ENCODE data around the gene NUDT14.

NUDT14 gene

GRCh38 chr14:105198588-105198987 is 17.5 kb upstream of the NUDT14 start:
- DNase-seq (ENCODE audit: low spot score), result no peak

GRCh38 chr14:105197211-105197641 is 16.1 kb upstream of the NUDT14 start:
- no peak for DNase-seq (ENCODE audit: low spot score)

- DNase-seq (ENCODE audit: low spot score), result no peak
Measured at GRCh38 chr14:105196265-105196960, 15.3 kb upstream of the NUDT14 start.

- DNase-seq (ENCODE audit: low spot score), result no peak
Measured at GRCh38 chr14:105195522-105196264, 14.6 kb upstream of the NUDT14 start.

- no peak for DNase-seq (ENCODE audit: low spot score)
Measured at GRCh38 chr14:105195051-105195450, 13.9 kb upstream of the NUDT14 start.

DNA sequence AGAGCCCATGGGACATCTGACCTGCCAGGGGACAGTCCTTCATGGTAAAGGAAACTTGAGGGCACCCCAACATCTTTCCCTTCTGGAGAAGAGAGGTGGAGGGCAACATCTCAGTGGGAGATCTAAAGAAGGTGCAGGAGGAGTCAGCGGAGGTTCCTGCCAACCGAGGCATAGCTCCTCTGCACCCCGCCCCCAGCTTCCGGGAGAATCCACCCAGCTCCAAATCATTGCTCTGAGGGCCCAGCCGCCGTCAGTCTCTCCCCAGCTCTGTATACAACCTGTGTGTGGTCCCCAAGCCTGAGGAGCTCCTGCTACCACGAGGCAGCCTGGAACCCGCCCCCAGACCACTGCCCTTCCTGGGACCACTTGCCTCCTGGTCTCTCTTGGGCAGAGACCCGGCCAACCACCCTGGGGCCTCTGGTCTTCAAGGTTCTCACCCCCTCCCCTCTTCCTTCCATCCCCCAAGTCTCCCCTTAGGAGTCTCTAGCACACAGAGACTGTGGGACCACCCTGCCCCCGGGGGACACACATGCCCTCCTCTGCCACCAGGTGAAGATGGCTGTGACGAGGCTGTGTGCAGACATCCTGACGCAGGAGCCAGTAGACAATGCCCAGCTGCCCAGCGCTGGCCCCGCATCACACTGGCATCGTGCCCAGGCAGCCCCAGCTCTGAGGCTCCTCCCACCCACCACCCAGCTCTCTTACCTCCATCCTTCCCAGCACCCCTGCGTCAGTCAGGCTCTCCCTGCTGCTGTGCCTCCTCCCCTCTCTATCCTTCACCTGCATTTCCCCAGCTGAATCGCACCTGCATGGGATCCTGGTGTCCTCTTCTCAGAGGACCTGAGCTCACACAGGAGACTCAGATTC is 13.0 kb upstream of the NUDT14 start:
- no peak for DNase-seq (ENCODE audit: low spot score)

DNA sequence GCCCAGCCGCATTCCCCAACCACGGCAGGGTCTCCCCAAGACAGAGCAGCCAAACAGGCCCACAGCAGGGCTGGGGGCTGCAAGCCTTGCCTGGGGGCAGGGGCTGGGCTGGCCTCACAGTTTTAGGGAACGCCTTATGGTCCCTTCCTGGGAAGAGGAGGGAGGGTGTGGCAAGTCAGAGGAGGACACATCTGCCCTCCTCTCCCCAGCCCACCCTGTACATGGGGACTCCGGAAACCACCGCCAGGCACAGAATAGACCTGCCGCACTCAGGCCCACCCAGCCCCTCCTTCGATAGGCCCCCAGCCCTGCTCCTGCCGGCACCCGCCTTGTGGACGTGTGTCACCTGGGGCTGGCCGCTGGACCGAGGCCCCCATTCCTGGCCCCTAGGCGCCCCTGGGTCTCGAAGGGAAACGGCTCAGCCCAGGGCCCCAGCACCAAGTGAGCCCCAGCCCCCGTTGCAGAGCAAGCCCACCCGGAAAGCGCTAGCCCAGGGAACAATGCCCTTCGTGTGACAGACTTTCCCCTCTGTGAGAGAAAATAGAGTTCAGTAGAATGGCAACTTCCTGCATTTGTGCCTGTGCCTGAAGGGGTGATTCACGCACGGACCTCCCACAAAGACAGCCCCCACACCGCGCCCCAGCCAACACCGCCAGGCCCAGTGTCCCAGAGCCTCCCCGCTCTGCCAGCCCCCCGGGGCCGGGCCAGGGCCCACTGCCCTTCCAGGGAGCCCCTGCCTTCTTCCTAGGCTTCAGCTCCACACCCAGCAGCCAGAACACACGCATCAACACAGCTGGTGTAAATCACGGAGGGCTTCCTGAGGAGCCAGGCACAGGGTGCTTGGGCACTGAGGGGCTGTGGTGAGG is 12.0 kb upstream of the NUDT14 start:
- no peak for DNase-seq (ENCODE audit: low spot score)

- no peak for DNase-seq (ENCODE audit: low spot score)
Measured at GRCh38 chr14:105187935-105188524, 6.9 kb upstream of the NUDT14 start.

GRCh38 chr14:105187116-105187515 is 6.0 kb upstream of the NUDT14 start:
- DNase-seq (ENCODE audit: low spot score), result no peak

- no peak for DNase-seq (ENCODE audit: low spot score)
Measured at GRCh38 chr14:105185973-105186372, 4.9 kb upstream of the NUDT14 start.

GRCh38 chr14:105185001-105185400 is 3.9 kb upstream of the NUDT14 start:
- DNase-seq (ENCODE audit: low spot score), result no peak

GRCh38 chr14:105184461-105184860 is 3.3 kb upstream of the NUDT14 start:
- DNase-seq (ENCODE audit: low spot score), result no peak

DNA sequence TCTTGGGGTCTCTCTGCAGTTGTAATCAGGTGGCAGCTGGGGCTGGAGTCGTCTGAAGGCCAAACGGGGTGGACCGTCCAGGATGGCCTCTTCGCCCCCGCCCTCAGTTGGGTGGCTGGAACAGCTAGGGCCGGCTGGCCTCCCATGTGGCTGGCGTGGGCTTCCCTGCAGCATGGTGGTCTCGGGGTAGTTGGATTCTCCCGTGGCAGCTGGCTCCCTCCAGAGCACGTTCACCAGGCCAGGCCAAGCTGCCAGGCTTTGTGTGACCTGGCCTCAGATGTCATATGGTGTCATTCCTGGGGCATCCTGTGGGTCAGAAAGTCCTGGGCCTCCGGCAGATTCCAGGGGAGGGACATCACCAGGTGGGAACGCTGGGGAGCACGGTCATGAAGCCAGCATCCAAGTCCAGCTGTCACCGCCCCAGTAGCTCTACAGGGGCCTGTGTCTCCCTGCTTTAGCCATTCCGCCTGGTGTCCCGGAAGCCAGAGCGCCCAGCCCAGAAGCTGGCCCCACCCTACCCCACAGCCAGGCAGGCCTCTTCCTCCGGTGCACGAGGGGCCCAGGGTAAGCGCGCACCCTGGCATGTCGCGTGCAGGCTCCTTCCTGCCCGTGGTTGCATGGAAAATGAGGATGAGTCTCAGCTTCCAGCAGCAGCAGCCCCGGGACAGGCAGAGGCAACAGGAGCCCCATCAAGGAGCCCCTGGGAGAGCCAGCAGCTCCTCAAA is 1.3 kb upstream of the NUDT14 start:
- DNase-seq (ENCODE audit: low spot score), result no peak

DNA sequence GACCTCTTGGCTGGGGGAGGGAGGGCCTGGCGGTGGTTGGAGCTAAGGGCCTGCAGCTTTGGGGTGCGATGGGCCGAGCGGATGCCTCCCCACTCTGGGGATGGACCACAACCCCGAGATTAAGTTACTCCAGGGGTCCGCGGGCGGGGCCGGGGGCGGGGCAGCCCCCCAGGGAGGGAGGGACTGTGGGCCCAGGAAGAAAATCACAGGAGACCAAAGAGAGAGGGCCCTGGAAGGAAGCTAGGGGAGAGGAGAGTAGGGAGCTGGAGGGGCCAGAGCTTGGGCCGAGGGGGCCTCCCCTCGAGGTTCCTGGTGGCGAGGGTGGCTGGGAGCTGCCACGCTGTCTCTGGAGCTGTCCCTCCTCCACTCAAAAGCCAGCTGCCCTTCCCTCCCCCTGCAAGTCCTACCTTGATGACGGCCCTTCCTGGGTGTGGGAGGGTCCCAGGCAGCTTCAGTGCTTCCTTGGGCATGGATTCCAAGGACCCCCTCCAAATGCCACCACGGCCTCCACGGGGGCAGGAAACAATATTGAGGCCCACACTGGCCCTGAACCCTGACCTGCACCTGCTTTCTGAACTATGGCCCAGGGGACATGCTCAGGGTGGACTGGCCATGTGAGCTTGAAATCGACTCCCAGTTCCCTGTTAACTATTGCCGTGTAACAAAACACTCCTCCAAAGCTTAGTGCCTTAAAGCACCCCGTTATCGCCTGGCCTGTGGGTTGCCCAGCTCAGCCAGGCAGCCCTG is 610 bp upstream of the NUDT14 start:
- DNase-seq (ENCODE audit: low spot score), result no peak

DNA sequence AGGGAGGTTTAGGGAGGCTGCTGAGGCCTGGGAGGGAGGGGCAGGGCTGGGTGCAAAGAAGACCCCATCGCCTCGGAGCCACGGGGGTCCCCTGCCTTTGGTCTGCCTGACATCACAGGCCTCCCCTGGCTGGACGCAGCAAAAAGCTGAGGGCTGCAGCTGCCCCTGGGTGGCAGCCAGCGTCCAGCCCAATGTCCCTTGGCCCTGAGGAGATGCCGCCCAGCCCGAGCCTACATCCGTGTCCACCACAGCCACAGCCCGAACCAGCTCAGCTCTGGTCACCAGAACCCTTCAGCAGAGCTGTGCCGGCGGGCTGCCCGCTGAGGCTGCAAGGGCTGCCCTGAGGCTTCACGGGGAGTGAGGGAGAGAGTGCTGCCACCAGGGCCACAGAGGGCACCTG is 1.9 kb downstream of the NUDT14 start:
- DNase-seq (ENCODE audit: low spot score), result no peak

DNA sequence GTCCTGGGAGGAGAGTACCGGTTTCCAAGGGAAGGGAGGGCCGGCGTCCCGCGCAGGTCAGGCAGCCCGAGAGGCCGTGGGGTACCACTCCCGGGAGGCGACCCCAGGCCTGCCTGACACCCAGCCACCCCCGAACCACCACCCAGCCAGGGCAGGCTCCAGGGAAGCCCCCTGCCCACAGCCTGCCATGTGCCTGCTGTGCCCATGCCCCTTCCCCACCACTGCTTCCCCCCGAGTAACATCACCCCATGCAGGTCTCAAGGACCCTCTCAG is 2.3 kb downstream of the NUDT14 start:
- no peak for DNase-seq (ENCODE audit: low spot score)

- no peak for DNase-seq (ENCODE audit: low spot score)
Measured at GRCh38 chr14:105178069-105178867, 2.8 kb downstream of the NUDT14 start.

DNA sequence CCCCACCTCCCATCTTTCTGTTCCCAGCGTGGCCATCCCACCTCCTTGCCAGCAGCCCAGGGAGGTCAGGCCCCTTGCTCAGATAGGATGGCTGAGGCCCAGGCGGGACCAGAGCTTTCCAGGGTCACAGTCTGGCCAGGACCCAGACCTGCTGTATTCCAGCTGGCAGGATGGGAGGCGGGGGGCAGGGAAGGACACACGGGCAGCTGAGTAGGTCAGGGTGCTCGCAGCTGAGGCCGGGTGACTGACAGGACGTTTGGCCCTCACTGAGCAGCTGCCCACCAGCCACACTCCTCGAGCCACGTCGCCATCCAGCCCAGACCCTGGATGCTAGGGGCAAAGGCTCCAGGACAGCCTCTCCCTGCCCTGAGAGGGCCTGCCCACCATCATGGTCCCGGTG is 4.0 kb downstream of the NUDT14 start:
- DNase-seq (ENCODE audit: low spot score), result no peak

DNA sequence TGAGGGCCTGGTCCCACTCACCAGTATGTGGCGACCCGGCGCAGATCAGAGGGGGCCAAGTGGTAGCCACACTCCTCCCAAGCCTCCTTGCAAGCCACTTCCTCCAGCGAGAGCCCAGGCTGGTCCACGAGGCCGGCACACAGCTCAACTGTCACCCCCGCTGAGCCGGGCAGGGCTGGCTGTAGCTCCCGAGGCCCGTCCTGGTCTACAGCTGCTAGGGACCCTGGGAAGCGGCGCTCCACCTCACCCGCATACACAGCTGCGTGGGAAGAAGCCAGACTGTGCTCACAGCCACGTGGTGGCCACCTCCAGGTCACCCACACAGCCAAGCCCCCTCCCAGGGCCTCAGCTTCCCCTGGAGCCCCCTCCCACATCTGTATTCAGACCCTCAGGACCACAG is 4.6 kb downstream of the NUDT14 start:
- DNase-seq (ENCODE audit: low spot score), result no peak

All from D341Med (cell line).